GM18511 (cell line): ENCODE measurements around the gene MYZAP.

Source experiments
- ATAC-seq: cut with Tn5 transposase; IDR thresholded peaks from one replicate; pipeline ENCODE4 v1.9.1; 2021; ENCODE audit warnings: mild to moderate bottlenecking, moderate library complexity; ENCODE audit not compliant: unreplicated experiment

Gene MYZAP

GRCh38 chr15:57562196-57562769, 29.4 kb upstream of the MYZAP start:
- no peak for ATAC-seq

GRCh38 chr15:57563416-57563815, 28.3 kb upstream of the MYZAP start:
- no peak for ATAC-seq

GRCh38 chr15:57565311-57565710, 26.4 kb upstream of the MYZAP start:
- ATAC-seq, result no peak

- no peak for ATAC-seq
Measured at GRCh38 chr15:57566834-57567233, 24.9 kb upstream of the MYZAP start.

GRCh38 chr15:57567891-57568290, 23.8 kb upstream of the MYZAP start:
- ATAC-seq, result no peak

- no peak for ATAC-seq
Measured at GRCh38 chr15:57568299-57568698, 23.4 kb upstream of the MYZAP start.

- no peak for ATAC-seq
Measured at GRCh38 chr15:57570340-57570739, 21.4 kb upstream of the MYZAP start.

- ATAC-seq, result no peak
Measured at GRCh38 chr15:57570994-57571393, 20.7 kb upstream of the MYZAP start.

- ATAC-seq, result no peak
Measured at GRCh38 chr15:57571725-57572124, 20.0 kb upstream of the MYZAP start.

- no peak for ATAC-seq
Measured at GRCh38 chr15:57572468-57572867, 19.2 kb upstream of the MYZAP start.

- no peak for ATAC-seq
Measured at GRCh38 chr15:57573151-57573550, 18.6 kb upstream of the MYZAP start.

- ATAC-seq, result no peak
Measured at GRCh38 chr15:57575363-57575762, 16.3 kb upstream of the MYZAP start.

GRCh38 chr15:57578288-57578900, 13.3 kb upstream of the MYZAP start:
- ATAC-seq, result no peak

- ATAC-seq, result no peak
Measured at GRCh38 chr15:57580428-57580827, 11.3 kb upstream of the MYZAP start.

- no peak for ATAC-seq
Measured at GRCh38 chr15:57580866-57581265, 10.8 kb upstream of the MYZAP start.

GRCh38 chr15:57582090-57582489, 9.6 kb upstream of the MYZAP start:
- ATAC-seq, result no peak

GRCh38 chr15:57583282-57583681, 8.4 kb upstream of the MYZAP start:
- ATAC-seq, result no peak

- ATAC-seq, result no peak
Measured at GRCh38 chr15:57583720-57584119, 8.0 kb upstream of the MYZAP start.

GRCh38 chr15:57586661-57587424, 4.9 kb upstream of the MYZAP start:
- no peak for ATAC-seq

- no peak for ATAC-seq
Measured at GRCh38 chr15:57589281-57589680, 2.4 kb upstream of the MYZAP start.

GRCh38 chr15:57589754-57590153, 1.9 kb upstream of the MYZAP start:
- ATAC-seq, result no peak

- ATAC-seq, result no peak
Measured at GRCh38 chr15:57591237-57591821, 375 bp upstream of the MYZAP start.
